Heart left ventricle (tissue), 16 donors: Measurements from ENCODE around the gene PTK6. TPM values are rescaled to one million over a fixed set of nuclear protein-coding genes. Genes with fewer than 3 reads are reported as not detected.

Source experiments
- ATAC-seq, 4 donors: fragments of 200-7000 bp; cut with Tn5 transposase; one replicate each; pipeline ENCODE4 v1.9.1; 2020 to 2022; ENCODE audit warnings: moderate library complexity in 4 of 4, mild to moderate bottlenecking in 3 of 4, moderate number of reproducible peaks in 1 of 4
- DNase-seq, 5 donors: peaks; one replicate each; pipeline ENCODE4 v3.0.0-alpha.2; 2020
- H3K27ac ChIP-seq, 12 donors: fragments of 200-600 bp; sonication (generic) in 4 of 12; one replicate each; pipeline versions ENCODE4 v1.5.0 to v1.8.0; 2016 to 2022; ENCODE audit warnings: mild to moderate bottlenecking in 2 of 12
- H3K27me3 ChIP-seq, 9 donors: fragments of 200-600 bp; sonication (generic) in 2 of 9; one replicate each; pipeline versions ENCODE4 v1.5.1 to v1.8.0; 2016 to 2022; ENCODE audit warnings: mild to moderate bottlenecking in 3 of 9
- H3K36me3 ChIP-seq, 9 donors: fragments of 200-600 bp; sonication (generic) in 2 of 9; one replicate each; pipeline versions ENCODE4 v1.5.0 to v1.8.0; 2018 to 2022; ENCODE audit warnings: mild to moderate bottlenecking in 2 of 9
- H3K4me1 ChIP-seq, 12 donors: fragments of 200-600 bp; sonication (generic) in 4 of 12; one replicate each; pipeline versions ENCODE4 v1.5.0 to v1.8.0; 2016 to 2022; ENCODE audit warnings: mild to moderate bottlenecking in 3 of 12
- H3K4me3 ChIP-seq, 12 donors: fragments of 200-600 bp; sonication (generic) in 4 of 12; one replicate each; pipeline versions ENCODE4 v1.5.0 to v1.8.0; 2017 to 2022; ENCODE audit warnings: mild to moderate bottlenecking in 9 of 12, moderate library complexity in 4 of 12
- H3K9me3 ChIP-seq, 12 donors: fragments of 200-600 bp; sonication (generic) in 4 of 12; one replicate each; pipeline versions ENCODE4 v1.5.0 to v1.8.0; 2016 to 2022; ENCODE audit warnings: mild to moderate bottlenecking in 1 of 12
- POLR2A ChIP-seq, 2 donors: fragments of 450-650 bp; IDR thresholded peaks; one replicate each; pipeline ENCODE4 v1.6.1; 2017; ENCODE audit warnings: antibody characterized with exemption in 2 of 2, mild to moderate bottlenecking in 2 of 2, moderate library complexity in 2 of 2
- WGBS, 4 donors: extraction: QIAGEN DNeasy Blood & Tissue Kit in 2 of 4; methylation state at CpG; one replicate each; pipeline versions ENCODE4 v1.1.5 to v1.1.7; 2013 to 2018; 5-methylcytosine and 5-hydroxymethylcytosine counted together
- intact Hi-C, 10 donors: fragments of 100-400 bp; cut with DNase I; formaldehyde crosslinking; loops; one replicate each; pipeline versions ENCODE4 v1.11.1 to v1.14.2; 2022
- polyA plus RNA-seq, 2 donors: library from polyadenylated mRNA; stranded (reverse); fragments of 200-250 nt; gene quantifications; one replicate each; pipeline ENCODE4 v1.2.3, GENCODE V29; 2013
- total RNA-seq, 9 donors: library from RNA; depleted of rRNA in 2 of 9; stranded (reverse); fragments of >200 nt in 2 of 9; fragmentation: NEBNext Ultra II Directional in 3 of 9; extraction: Animal tissue kit (Norgen Biotek cat#: 25700) in 3 of 9; gene quantifications; one replicate each; pipeline versions ENCODE4 v1.1.0 to v1.2.4, GENCODE V29; 2016 to 2023
- TF ChIP-seq, protein P1 (sequence below), 12 donors: fragments of 200-600 bp; sonication (generic) in 4 of 12; IDR thresholded peaks; one replicate each; pipeline versions ENCODE4 v1.5.0 to v1.8.0; 2018 to 2022; ENCODE audit warnings: antibody characterized with exemption in 12 of 12, mild to moderate bottlenecking in 5 of 12
- donor health status: ischemic (EF 13 %, LVEDD 7.1; RV severe dilation, severe dysfunction).
- donor health status: healthy with polysubstance abuse.
- donor health status: DM: no; HTN: yes; CAD: no.
- donor health status: DM: no; HTN: no; CAD: no.
- donor health status: ischemic (EF 25% LVEDD 6.9; RV normal size, moderate dysfunction).
- donor health status: ischemic (EF 25% LVEDD 5.7; RV mildly dilated, moderate dysfunction).
- donor health status: healthy.
- donor health status: DM: yes; HTN: yes; CAD: no.
- donor health status: ischemic (EF 35%, LVEDD 5.7; RV mildly dilated, moderate dysfunction).
- donor health status: nonischemic (EF 11% LVEDD 7.7; RV severe dilation, severe dysfunction).
- donor health status: DM: yes; HTN: yes; CAD: no.
- donor health status: PGD.
- donor health status: ischemic (EF 29% LVEDD 5.4; RV normal size, mild dysfunction).
- donor health status: nonischemic (EF 23%, LVEDD 6.1; RV moderate dilation, normal function).

Gene PTK6
- total and polyA plus RNA-seq, 11 donors: 0.04 to 0.29 (median 0.12) TPM; not detected in 7

DNA sequence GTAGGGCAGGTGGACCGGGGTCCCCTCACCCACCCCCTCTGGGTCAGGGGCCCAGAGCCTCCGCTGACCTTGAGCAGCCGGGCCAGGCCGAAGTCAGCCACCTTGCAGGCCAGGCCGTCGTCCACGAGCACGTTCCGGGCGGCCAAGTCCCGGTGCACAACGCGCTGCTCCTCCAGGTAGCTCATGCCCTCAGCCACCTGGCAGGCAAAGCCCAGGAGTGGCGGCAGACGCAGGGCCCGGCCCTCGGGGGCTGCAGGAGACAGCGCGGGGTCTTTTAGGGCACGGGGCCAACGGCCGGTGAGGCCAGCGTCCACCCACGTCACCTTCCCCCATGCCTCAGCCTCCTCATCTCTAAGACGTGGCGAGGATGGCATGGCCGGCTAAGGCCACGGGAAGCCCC is 4.2 kb upstream of the PTK6 start:
- no peak for ATAC-seq
- 93 to 95% (median 95%) methylated on average over 14 to 28 of the region's 28 CpGs for WGBS, 4 donors
- intact Hi-C loops: loop anchor here in 3 of 10 donors (2.0 to 10.0 kb wide), 3 partner anchors 71 to 323 kb away; partner anchors contain the start of genes ABHD16B (in 1 of the 3) and TPD52L2 (in 1 of the 3)

DNA sequence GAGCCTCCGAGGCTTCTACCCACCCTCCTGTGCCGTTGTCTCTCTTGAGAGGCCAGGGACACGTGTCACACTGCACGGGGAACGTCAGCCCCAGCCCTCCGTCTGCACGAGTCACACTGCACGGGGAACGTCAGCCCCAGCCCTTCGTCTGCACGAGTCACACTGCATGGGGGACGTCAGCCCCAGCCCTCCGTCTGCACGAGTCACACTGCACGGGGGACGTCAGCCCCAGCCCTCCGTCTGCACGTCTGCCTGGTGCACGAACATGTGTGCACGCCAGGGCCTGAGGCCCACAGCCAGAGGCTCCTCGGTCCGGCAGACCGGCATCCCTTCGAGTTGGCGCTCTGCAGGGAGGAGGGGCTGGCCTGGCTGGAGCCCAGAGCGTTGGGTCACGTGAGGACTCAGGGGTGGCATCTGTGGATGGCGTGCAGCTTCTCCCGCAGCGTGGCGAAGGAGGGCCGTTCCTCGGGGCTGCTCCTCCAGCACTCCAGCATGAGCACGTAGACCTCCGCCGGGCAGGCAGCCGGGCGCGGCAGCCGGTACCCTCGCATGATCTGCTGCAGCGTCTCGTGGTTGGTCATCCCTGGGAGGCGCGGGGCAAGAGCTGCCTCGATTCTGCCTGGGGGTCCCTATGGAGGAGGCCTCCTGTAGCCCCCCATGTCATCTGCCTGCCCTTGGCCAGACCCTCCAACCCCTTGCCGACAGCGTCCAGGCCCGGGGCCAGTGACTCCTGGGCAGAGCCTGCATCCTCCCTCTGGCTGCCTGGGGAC is 3.4 kb upstream of the PTK6 start:
- DNase-seq (no peak), ATAC-seq (no peak)
- no peaks in the 10 kb centered on the region for H3K9me3 ChIP-seq
- intact Hi-C loops: loop anchor here in 3 of 10 donors (2.0 to 10.0 kb wide), 3 partner anchors 72 to 324 kb away; partner anchors contain the start of genes ABHD16B (in 1 of the 3) and TPD52L2 (in 1 of the 3)
- WGBS, 4 donors: 57 to 66% (median 62%) methylated on average over 25 to 49 of the region's 49 CpGs
- H3K36me3 ChIP-seq: no peaks in the 10 kb centered on the region
- H3K4me1 ChIP-seq: peaks cover 0 to 24% (median 11%) of the 10 kb centered on the region in 12 donors
- H3K27me3 ChIP-seq: peaks cover 0 to 18% (median 0%) of the 10 kb centered on the region in 9 donors
- TF ChIP-seq, protein P1, sequence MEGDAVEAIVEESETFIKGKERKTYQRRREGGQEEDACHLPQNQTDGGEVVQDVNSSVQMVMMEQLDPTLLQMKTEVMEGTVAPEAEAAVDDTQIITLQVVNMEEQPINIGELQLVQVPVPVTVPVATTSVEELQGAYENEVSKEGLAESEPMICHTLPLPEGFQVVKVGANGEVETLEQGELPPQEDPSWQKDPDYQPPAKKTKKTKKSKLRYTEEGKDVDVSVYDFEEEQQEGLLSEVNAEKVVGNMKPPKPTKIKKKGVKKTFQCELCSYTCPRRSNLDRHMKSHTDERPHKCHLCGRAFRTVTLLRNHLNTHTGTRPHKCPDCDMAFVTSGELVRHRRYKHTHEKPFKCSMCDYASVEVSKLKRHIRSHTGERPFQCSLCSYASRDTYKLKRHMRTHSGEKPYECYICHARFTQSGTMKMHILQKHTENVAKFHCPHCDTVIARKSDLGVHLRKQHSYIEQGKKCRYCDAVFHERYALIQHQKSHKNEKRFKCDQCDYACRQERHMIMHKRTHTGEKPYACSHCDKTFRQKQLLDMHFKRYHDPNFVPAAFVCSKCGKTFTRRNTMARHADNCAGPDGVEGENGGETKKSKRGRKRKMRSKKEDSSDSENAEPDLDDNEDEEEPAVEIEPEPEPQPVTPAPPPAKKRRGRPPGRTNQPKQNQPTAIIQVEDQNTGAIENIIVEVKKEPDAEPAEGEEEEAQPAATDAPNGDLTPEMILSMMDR (IDR thresholded peaks at IDR 0.05): no peak
- no peak for TF ChIP-seq POLR2A (IDR thresholded peaks at IDR 0.05)
- no peak overlapping the region for H3K27ac ChIP-seq
- H3K4me3 ChIP-seq: no peak overlapping the region

More for the DNA sequence above, 4.2 kb upstream of the PTK6 start:
- no peak for TF ChIP-seq POLR2A (IDR thresholded peaks at IDR 0.05)
- TF ChIP-seq, protein P1 (IDR thresholded peaks at IDR 0.05): no peak
- Histone ChIP-seq H3K9me3 (no peaks in the 10 kb centered on the region), H3K27me3 (peaks cover 0 to 15% (median 0%) of the 10 kb centered on the region in 9 donors), H3K4me3 (no peak overlapping the region), H3K36me3 (no peaks in the 10 kb centered on the region), H3K4me1 (peaks cover 0 to 23% (median 11%) of the 10 kb centered on the region in 12 donors), H3K27ac (no peak overlapping the region)
- no peak for DNase-seq

DNA sequence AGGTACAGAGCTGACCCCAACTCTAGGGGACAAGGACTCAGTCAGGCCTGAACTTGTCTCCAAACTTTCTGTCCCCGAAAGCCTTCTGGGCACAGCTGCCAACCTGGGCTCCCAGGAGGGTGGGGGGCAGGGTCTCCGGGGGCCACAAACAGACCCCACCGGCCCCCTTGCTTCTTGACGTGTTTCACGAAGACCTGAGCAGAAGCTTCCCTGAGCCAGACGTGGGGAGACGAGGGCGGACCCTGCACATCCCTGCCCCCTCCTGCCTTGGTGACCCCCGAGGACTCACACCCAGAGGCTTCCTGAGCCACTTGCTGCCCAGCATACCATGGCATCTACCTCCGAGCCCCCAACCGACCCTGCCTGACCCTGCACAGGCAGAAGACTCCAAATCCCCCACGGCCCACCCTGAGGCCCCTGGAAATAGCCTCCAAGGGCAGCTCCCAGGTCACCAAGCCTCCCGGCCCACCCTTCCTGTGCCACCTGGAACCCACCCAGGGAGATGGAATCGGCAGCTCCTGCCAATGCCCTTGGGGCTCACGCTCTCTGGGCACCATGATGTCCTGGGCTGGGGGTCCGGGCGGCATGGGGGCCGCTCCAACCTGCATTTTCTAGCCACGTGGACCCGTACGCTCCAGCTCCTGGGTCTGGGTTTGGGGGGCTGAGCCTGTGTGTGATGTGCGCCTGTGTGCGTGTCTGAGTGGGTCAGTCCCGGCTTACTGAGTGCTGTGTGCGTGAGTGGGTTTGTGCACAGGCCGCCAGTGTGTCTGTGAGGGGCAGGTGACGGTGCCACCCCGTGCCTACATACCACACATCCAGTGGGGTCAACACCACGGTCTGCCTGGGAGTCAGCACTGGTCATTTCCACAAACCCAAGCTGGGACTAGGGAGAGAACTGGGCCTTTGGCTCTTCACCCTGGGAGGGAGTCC is 2.5 kb upstream of the PTK6 start:
- Histone ChIP-seq H3K27me3 (peaks cover 0 to 25% (median under 1%) of the 10 kb centered on the region in 9 donors), H3K27ac (no peak overlapping the region), H3K9me3 (no peaks in the 10 kb centered on the region), H3K36me3 (no peaks in the 10 kb centered on the region), H3K4me1 (peaks cover 0 to 27% (median 13%) of the 10 kb centered on the region in 12 donors), H3K4me3 (no peak overlapping the region)
- no peak for DNase-seq
- no peak for ATAC-seq
- WGBS, 4 donors: 88 to 91% (median 91%) methylated on average over 22 to 29 of the region's 29 CpGs
- TF ChIP-seq, protein P1 (IDR thresholded peaks at IDR 0.05): no peak
- no peak for TF ChIP-seq POLR2A (IDR thresholded peaks at IDR 0.05)
- intact Hi-C loops: loop anchor here in 9 of 10 donors (1.0 to 10.0 kb wide), 16 partner anchors 38 to 585 kb away; partner anchors contain the start of genes ABHD16B (in 4 of the 9), TPD52L2 (in 4 of the 9) and STMN3 (in 1 of the 9)
